GM13976 (cell line): ENCODE results near the gene NDUFA13.

Experiments
- DNase-seq: peaks from one replicate; pipeline ENCODE4 v3.0.0; 2012; ENCODE audit warnings: low spot score
- in situ Hi-C: fragments of 300-500 bp; cut with MboI; formaldehyde crosslinking; loops from one replicate; pipeline ENCODE4 v1.12.0; 2022; ENCODE audit warnings: low sequenced_read_pairs, mixed read lengths, inconsistent platforms; ENCODE audit not compliant: unreplicated experiment
- TF ChIP-seq, protein P1 (sequence below): IDR thresholded peaks from 2 replicates; pipeline ENCODE4 v1.5.1; 2012; ENCODE audit warnings: borderline replicate concordance, mild to moderate bottlenecking; ENCODE audit not compliant: insufficient read depth; ENCODE audit errors: extremely low read depth, missing control alignments, control extremely low read depth

NDUFA13 gene

DNA sequence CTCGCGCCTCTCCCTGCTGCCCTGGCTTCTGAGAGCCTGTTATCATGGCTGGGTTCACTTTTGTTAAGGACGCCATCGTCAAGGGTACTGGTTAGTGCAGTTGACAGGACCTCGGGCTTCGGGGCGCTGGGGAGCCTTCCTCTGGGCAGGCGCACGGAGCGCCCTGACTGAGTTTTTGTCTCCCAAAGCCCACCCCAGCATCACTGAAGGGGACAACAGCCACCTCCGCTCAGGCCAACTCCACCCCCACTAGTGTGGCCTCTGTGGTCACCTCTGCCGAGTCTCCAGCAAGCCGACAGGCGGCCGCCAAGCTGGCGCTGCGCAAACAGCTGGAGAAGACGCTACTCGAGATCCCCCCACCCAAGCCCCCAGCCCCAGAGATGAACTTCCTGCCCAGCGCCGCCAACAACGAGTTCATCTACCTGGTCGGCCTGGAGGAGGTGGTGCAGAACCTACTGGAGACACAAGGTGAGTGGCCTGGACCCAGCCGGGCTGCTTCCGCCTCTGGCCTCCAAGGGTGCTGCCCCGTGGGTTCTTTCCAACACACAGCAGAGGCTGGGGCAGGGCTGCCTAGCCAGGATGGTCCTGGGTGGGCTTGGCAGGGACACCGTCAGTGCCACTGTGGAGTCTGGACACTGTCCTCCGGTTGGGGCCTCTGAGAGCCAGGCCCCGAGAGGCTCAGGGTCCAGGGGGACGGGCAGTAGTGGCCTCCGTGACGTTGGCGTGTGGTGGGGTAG, 17.6 kb upstream of the NDUFA13 start:
- DNase-seq = no peak
- in situ Hi-C loops = loop anchor here (25.0 kb wide), 1 partner anchor 311 kb away; the partner anchor contains the start of genes BORCS8 and RFXANK
- TF ChIP-seq, protein P1, sequence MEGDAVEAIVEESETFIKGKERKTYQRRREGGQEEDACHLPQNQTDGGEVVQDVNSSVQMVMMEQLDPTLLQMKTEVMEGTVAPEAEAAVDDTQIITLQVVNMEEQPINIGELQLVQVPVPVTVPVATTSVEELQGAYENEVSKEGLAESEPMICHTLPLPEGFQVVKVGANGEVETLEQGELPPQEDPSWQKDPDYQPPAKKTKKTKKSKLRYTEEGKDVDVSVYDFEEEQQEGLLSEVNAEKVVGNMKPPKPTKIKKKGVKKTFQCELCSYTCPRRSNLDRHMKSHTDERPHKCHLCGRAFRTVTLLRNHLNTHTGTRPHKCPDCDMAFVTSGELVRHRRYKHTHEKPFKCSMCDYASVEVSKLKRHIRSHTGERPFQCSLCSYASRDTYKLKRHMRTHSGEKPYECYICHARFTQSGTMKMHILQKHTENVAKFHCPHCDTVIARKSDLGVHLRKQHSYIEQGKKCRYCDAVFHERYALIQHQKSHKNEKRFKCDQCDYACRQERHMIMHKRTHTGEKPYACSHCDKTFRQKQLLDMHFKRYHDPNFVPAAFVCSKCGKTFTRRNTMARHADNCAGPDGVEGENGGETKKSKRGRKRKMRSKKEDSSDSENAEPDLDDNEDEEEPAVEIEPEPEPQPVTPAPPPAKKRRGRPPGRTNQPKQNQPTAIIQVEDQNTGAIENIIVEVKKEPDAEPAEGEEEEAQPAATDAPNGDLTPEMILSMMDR = no peak

DNA sequence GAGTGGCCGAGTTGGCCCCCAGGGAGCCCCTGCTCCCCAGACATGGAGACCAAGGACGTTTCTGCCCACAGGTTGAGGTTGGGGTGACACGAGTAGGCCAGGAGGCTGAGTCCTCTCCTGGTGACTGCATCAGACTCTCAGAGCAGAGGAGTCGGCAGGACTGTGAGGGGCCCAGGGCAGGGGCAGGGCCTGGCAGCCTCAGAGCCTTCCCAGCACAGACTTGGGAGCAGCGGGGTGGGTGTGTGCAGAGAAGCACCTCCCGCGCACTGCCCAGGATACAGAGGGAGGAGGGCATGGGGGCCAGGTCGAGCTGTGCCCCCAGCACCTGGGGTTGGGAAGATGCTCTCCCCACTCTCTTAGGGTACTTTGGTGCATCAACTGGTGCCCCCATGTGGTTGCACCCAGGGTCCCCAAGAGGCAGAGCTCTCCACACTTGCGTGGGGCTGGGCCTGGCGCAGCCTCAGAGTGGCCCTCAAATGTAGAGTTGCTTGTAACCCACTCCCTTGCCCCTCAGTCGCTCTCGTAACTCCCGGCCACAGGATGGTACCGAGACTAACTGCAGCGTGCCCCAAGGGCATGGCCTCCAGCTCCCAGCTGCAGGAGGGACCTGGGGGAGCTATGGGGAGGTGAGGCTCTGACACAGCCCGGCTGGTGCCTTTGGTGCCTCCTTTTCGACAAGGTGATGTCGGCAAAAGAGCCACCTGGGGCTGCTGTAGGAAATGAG, 16.6 kb upstream of the NDUFA13 start:
- DNase-seq = no peak
- TF ChIP-seq, protein P1 = no peak
- in situ Hi-C loops = loop anchor here (25.0 kb wide), 1 partner anchor 312 kb away; the partner anchor contains the start of genes BORCS8 and RFXANK

DNA sequence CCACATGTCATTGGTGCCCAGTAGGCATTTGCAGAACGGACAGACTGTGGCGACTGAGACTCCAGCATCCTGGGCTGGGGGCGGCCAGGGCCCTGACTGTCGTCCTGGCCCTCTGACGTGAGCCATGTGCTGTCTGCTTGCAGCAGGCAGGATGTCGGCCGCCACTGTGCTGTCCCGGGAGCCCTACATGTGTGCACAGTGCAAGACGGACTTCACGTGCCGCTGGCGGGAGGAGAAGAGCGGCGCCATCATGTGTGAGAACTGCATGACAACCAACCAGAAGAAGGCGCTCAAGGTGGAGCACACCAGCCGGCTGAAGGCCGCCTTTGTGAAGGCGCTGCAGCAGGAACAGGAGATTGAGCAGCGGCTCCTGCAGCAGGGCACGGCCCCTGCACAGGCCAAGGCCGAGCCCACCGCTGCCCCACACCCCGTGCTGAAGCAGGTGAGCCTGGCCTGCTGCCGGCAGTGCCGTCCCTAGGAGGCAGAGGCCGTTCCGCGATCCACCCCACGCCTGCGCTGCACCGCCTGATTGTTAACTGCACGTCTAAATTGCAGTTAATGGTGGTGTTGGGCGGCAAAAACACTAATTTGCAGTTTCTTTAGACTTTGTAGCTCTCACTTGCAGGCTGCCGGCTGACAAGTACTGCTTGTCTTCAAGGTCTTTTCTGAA, 14.9 kb upstream of the NDUFA13 start:
- TF ChIP-seq, protein P1 = no peak
- in situ Hi-C loops = no loop called here
- no peak for DNase-seq

DNA sequence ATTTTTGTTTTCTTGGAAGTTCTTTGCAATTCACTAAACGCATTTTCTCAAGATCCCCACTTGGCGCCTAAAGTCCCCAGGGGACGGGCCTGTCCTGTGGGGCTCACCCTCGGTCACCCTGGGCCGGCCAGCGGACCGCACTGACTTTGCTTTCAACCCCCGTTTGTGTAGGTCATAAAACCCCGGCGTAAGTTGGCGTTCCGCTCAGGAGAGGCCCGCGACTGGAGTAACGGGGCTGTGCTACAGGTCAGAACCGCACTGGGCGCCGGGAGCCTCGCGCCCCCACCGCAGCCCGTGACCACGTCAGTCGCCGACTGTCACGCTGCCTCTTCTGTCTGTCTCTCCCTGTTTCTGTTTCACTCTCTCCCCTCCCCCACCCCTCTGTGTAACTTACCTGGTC, 14.2 kb upstream of the NDUFA13 start:
- DNase-seq = no peak
- in situ Hi-C loops = no loop called here
- TF ChIP-seq, protein P1 = no peak

DNA sequence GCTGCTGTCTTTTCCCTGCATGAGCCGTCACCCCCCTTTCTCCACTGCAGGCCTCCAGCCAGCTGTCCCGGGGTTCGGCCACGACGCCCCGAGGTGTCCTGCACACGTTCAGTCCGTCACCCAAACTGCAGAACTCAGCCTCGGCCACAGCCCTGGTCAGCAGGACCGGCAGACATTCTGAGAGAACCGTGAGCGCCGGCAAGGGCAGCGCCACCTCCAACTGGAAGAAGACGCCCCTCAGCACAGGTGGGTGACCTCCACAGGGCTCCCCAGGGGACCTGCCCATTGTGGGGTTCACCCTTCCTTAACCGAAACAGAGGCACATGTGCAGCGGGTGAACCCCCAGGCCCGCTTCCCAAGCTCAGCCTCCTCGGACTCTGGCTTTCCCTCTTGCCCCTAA, 13.7 kb upstream of the NDUFA13 start:
- in situ Hi-C loops = no loop called here
- no peak for DNase-seq
- TF ChIP-seq, protein P1 = no peak

DNA sequence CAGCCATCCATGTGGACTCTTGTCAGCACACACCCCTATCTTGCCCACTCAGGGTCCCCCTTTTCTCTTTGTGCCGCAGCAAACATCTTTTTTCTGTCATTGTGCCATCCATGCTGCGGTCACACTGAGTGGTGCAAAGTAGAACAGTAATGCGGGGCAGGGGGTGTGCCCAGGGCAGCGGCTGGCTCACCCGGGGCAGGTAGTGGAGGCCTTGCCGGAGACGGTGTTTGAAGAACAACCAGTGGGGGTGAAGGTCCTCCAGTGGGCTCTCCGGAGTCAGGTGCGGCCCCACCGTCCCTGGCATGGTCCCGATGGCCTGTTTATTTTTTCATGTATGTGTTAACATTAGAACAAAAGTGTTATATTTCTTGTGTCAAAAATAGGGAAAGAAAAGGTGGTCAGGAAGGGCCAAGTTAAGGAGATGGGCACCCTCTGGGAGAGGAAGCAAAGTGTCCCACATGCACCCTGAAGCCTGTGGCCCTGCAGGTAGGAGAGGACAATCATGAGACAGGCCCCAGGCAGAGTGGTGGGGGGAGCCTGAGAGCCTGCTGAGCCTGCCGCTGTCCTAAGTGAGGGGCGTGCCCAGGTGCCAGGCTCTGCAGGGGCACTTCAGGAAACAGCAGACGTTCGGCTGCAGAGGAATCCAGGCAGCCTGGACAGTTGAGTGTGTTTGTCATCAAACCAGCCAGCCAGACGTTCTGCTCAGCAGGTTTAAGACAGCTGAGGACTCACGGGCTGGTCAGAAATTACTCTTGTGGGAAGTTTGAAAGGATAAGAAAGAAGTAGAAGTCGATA, 13.0 kb upstream of the NDUFA13 start:
- TF ChIP-seq, protein P1 = no peak
- in situ Hi-C loops = no loop called here
- DNase-seq = no peak
